Ishikawa (cell line): Measurements from ENCODE around the gene MORC2.

Experiments
- EGR1 ChIP-seq: IDR thresholded peaks from 2 replicates; pipeline ENCODE4 v1.6.1; 2012
- EP300 ChIP-seq: IDR thresholded peaks from 2 replicates; pipeline ENCODE4 v1.6.1; 2012; ENCODE audit warnings: borderline replicate concordance
- MAX ChIP-seq: IDR thresholded peaks from 2 replicates; pipeline ENCODE4 v1.6.1; 2012
- NFIC ChIP-seq: IDR thresholded peaks from 2 replicates; pipeline ENCODE4 v1.6.1; 2012
- RAD21 ChIP-seq: IDR thresholded peaks from 2 replicates; pipeline ENCODE4 v1.6.1; 2012; ENCODE audit warnings: low read depth
- REST ChIP-seq: IDR thresholded peaks from 2 replicates; pipeline ENCODE4 v1.6.1; 2012; ENCODE audit warnings: low read depth, mild to moderate bottlenecking
- TAF1 ChIP-seq: IDR thresholded peaks from 2 replicates; pipeline ENCODE4 v1.6.1; 2012; ENCODE audit warnings: low read depth, mild to moderate bottlenecking
- TEAD4 ChIP-seq: IDR thresholded peaks from 2 replicates; pipeline ENCODE4 v1.6.1; 2012
- USF1 ChIP-seq: IDR thresholded peaks from 2 replicates; pipeline ENCODE4 v1.6.1; 2012
- YY1 ChIP-seq: IDR thresholded peaks from 2 replicates; pipeline ENCODE4 v1.6.1; 2012; ENCODE audit warnings: low read depth

GRCh38 chr22:30949934-30950660, 18.5 kb downstream of the MORC2 start:
- TF ChIP-seq MAX = no peak
- no peak for TF ChIP-seq TEAD4
- TF ChIP-seq USF1 = no peak
- no peak for TF ChIP-seq EGR1
- TF ChIP-seq TAF1 = no peak
- no peak for TF ChIP-seq RAD21
- TF ChIP-seq YY1 = no peak
- no peak for TF ChIP-seq REST
- no peak for TF ChIP-seq EP300
- TF ChIP-seq NFIC = no peak
